NOMO-1 treated with DMSO at 0.1 percent for 48 hours (cell line): ENCODE results near the gene IDE.
A peak's percentile ranks its signal among the peaks of the same experiment; 100 is the strongest.
"Not testable (repeated sequence)": the region's sequence is repeated elsewhere in the genome, so short reads cannot be mapped to it uniquely, and the experiment has no call there.

Experiments
- DNase-seq: peaks from one replicate; lab custom pipeline; 2025; ENCODE audit not compliant: unreplicated experiment; lab: John Stamatoyannopoulos, UW

Gene IDE

GRCh38 chr10:92573798-92574547 lies at the start of gene IDE:
Gene IDE (minus strand): TSS chr10:92574093. CDS start chr10:92574019, 74 bp downstream.
- peak; percentile 71 for DNase-seq

- no peak for DNase-seq
Observed at GRCh38 chr10:92619368-92619767, 45.5 kb upstream of the IDE start.

- DNase-seq, result no peak
Observed at GRCh38 chr10:92615515-92615914, 41.6 kb upstream of the IDE start.

GRCh38 chr10:92604841-92605240 lies 30.9 kb upstream of the IDE start:
- DNase-seq, result no peak

GRCh38 chr10:92598321-92598720 lies 24.4 kb upstream of the IDE start:
- no peak for DNase-seq

- DNase-seq, result no peak
Observed at GRCh38 chr10:92595505-92595904, 21.6 kb upstream of the IDE start.

- peak; percentile 29 for DNase-seq
Observed at GRCh38 chr10:92593619-92594588, 20.0 kb upstream of the IDE start.

- DNase-seq, result peak; percentile 96
Observed at GRCh38 chr10:92592761-92593618, 19.1 kb upstream of the IDE start, which contains the start of gene KIF11. Gene KIF11 (plus strand): TSS chr10:92593130. CDS start chr10:92593376, 246 bp downstream.

GRCh38 chr10:92591550-92592022 lies 17.7 kb upstream of the IDE start:
- peak; percentile 94 for DNase-seq

- peak; percentile 57 for DNase-seq
Observed at GRCh38 chr10:92590623-92591549, 17.0 kb upstream of the IDE start.

- not testable (repeated sequence) for DNase-seq
Observed at GRCh38 chr10:92582347-92582746, 8.5 kb upstream of the IDE start.

GRCh38 chr10:92575961-92576360 lies 2.1 kb upstream of the IDE start:
- DNase-seq, result peak; percentile 82

- peak; percentile 65 for DNase-seq
Observed at GRCh38 chr10:92574548-92575261, 812 bp upstream of the IDE start.

- DNase-seq, result peak; percentile 28
Observed at GRCh38 chr10:92573091-92573797, 649 bp downstream of the IDE start.

GRCh38 chr10:92572362-92573090 lies 1.4 kb downstream of the IDE start:
- DNase-seq, result no peak

GRCh38 chr10:92571649-92572048 lies 2.2 kb downstream of the IDE start:
- no peak for DNase-seq

GRCh38 chr10:92569663-92570062 lies 4.2 kb downstream of the IDE start:
- not testable (repeated sequence) for DNase-seq

- no peak for DNase-seq
Observed at GRCh38 chr10:92569071-92569470, 4.8 kb downstream of the IDE start.
